Measurements from ENCODE around the gene MELK. TPM values are rescaled to one million over a fixed set of nuclear protein-coding genes. Genes with fewer than 3 reads are reported as not detected.
"Not testable (repeated sequence)": the region's sequence is repeated elsewhere in the genome, so short reads cannot be mapped to it uniquely, and the experiment has no call there.

MELK gene
- total and polyA plus RNA-seq, 7 donors: 1.2 to 10.8 (median 3.8) TPM; not detected in 3

- H3K36me3 ChIP-seq: no peaks in the 10 kb centered on the region
Observed at GRCh38 chr9:36542355-36542754, 30.3 kb upstream of the MELK start.

GRCh38 chr9:36543916-36544315 is 28.8 kb upstream of the MELK start:
- Histone ChIP-seq H3K4me3 (no peak overlapping the region), H3K36me3 (no peaks in the 10 kb centered on the region), H3K9me3 (no peaks in the 10 kb centered on the region), H3K4me1 (no peaks in the 10 kb centered on the region), H3K27ac (no peak overlapping the region), H3K27me3 (no peaks in the 10 kb centered on the region)
- intact Hi-C loops (cut with DNase I): no loop called here
- WGBS, 2 donors: 75 to 89% methylated on average over 7 of the region's 7 CpGs
- no peak for TF ChIP-seq EP300 (IDR thresholded peaks at IDR 0.05)
- no peak for TF ChIP-seq CTCF (IDR thresholded peaks at IDR 0.05)
- TF ChIP-seq POLR2A (IDR thresholded peaks at IDR 0.05): no peak
- no peak for TF ChIP-seq POLR2AphosphoS5 (IDR thresholded peaks at IDR 0.05)
- peak; percentile 77 for DNase-seq

More at GRCh38 chr9:36542355-36542754, 30.3 kb upstream of the MELK start:
- Histone ChIP-seq H3K9me3 (no peaks in the 10 kb centered on the region), H3K4me1 (no peaks in the 10 kb centered on the region), H3K27ac (no peak overlapping the region), H3K4me3 (no peak overlapping the region), H3K27me3 (no peaks in the 10 kb centered on the region)
- 91 to 92% methylated on average over 7 of the region's 7 CpGs for WGBS, 2 donors
- intact Hi-C loops (cut with DNase I): no loop called here
- TF ChIP-seq POLR2AphosphoS5 (IDR thresholded peaks at IDR 0.05) (no peak), EP300 (IDR thresholded peaks at IDR 0.05) (no peak), POLR2A (IDR thresholded peaks at IDR 0.05) (no peak), CTCF (IDR thresholded peaks at IDR 0.05) (no peak)
- DNase-seq: no peak

- Histone ChIP-seq H3K4me1 (no peaks in the 10 kb centered on the region), H3K36me3 (no peaks in the 10 kb centered on the region), H3K27ac (no peak overlapping the region), H3K4me3 (no peak overlapping the region), H3K9me3 (no peaks in the 10 kb centered on the region), H3K27me3 (no peaks in the 10 kb centered on the region)
- 63 to 77% methylated on average over 3 of the region's 3 CpGs for WGBS, 2 donors
- TF ChIP-seq POLR2AphosphoS5 (IDR thresholded peaks at IDR 0.05) (no peak), CTCF (IDR thresholded peaks at IDR 0.05) (no peak), POLR2A (IDR thresholded peaks at IDR 0.05) (no peak), EP300 (IDR thresholded peaks at IDR 0.05) (no peak)
- DNase-seq: no peak
- intact Hi-C loops (cut with DNase I): no loop called here
Observed at GRCh38 chr9:36547598-36547997, 25.1 kb upstream of the MELK start.

GRCh38 chr9:36548454-36548853 is 24.2 kb upstream of the MELK start:
- 78 to 87% methylated on average over 1 of the region's 1 CpG for WGBS, 2 donors
- TF ChIP-seq POLR2AphosphoS5 (IDR thresholded peaks at IDR 0.05) (no peak), CTCF (IDR thresholded peaks at IDR 0.05) (no peak), POLR2A (IDR thresholded peaks at IDR 0.05) (no peak), EP300 (IDR thresholded peaks at IDR 0.05) (no peak)
- intact Hi-C loops (cut with DNase I): no loop called here
- no peak for DNase-seq
- Histone ChIP-seq H3K4me3 (no peak overlapping the region), H3K27ac (no peak overlapping the region), H3K4me1 (no peaks in the 10 kb centered on the region), H3K36me3 (no peaks in the 10 kb centered on the region), H3K9me3 (no peaks in the 10 kb centered on the region), H3K27me3 (no peaks in the 10 kb centered on the region)

- Histone ChIP-seq H3K36me3 (no peaks in the 10 kb centered on the region), H3K4me1 (no peaks in the 10 kb centered on the region), H3K27me3 (no peaks in the 10 kb centered on the region), H3K9me3 (no peaks in the 10 kb centered on the region), H3K4me3 (no peak overlapping the region), H3K27ac (no peak overlapping the region)
- no peak for TF ChIP-seq POLR2A (IDR thresholded peaks at IDR 0.05)
- TF ChIP-seq POLR2AphosphoS5 (IDR thresholded peaks at IDR 0.05): no peak
- no peak for TF ChIP-seq CTCF (IDR thresholded peaks at IDR 0.05)
- TF ChIP-seq EP300 (IDR thresholded peaks at IDR 0.05): no peak
- DNase-seq: no peak
- intact Hi-C loops (cut with DNase I): no loop called here
- 51 to 87% methylated on average over 8 of the region's 8 CpGs for WGBS, 2 donors
Observed at GRCh38 chr9:36550135-36550534, 22.6 kb upstream of the MELK start.

- DNase-seq; H3K27ac ChIP-seq; H3K36me3 ChIP-seq; H3K9me3 ChIP-seq; intact Hi-C loops (cut with DNase I); H3K27me3 ChIP-seq; H3K4me3 ChIP-seq; H3K4me1 ChIP-seq: not testable (repeated sequence)
- 81 to 84% methylated on average over 10 of the region's 10 CpGs for WGBS, 2 donors
Observed at GRCh38 chr9:36550631-36551098, 22.0 kb upstream of the MELK start.
